GM18526 (cell line): ENCODE data around the gene FSTL4.

Experiments
- POLR2A ChIP-seq: IDR thresholded peaks from 3 replicates; pipeline ENCODE4 v1.6.1; 2011; ENCODE audit not compliant: insufficient read length; ENCODE audit errors: extremely low read depth

The FSTL4 gene

DNA sequence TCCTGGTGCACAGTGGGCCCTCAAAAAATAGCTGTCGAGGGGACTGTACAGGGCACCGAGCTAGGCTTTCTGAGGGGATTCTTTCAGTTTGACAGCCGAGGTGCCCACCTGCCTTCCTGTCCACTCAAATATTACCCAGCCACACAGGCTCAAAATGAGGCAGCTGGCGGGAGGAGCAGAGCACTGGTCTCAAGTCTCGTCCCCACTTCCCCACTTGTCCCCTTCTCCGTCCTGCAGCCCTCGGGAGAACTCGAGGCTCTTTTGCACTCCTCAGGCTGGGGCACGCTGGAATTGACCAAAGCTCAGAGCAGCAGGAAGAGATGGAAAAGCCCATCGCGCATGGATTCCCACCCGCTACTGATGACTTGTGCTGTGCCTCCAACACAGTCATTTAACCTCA, 375.4 kb downstream of the FSTL4 start:
- TF ChIP-seq POLR2A, result no peak

DNA sequence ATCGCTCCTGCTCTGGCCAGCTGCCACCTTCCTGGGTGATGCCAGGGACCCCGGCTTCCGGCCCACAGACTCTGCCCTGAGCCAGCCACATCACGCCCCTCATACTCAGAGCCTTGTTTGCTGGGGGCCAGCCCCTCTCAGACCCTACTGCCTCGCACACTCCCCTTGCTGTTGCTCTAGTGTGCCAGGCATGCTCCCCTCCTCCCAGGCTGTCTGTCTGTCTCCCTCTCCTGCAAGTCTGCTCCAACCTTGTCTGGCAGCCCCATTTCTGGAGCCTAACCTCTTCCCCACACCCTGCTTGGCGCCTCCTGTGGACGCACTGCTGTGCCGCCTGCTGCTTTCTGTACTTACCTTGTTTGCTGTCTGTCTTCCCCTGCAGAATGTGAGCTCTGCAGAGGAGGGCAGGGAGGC, 375.8 kb downstream of the FSTL4 start:
- TF ChIP-seq POLR2A, result no peak

DNA sequence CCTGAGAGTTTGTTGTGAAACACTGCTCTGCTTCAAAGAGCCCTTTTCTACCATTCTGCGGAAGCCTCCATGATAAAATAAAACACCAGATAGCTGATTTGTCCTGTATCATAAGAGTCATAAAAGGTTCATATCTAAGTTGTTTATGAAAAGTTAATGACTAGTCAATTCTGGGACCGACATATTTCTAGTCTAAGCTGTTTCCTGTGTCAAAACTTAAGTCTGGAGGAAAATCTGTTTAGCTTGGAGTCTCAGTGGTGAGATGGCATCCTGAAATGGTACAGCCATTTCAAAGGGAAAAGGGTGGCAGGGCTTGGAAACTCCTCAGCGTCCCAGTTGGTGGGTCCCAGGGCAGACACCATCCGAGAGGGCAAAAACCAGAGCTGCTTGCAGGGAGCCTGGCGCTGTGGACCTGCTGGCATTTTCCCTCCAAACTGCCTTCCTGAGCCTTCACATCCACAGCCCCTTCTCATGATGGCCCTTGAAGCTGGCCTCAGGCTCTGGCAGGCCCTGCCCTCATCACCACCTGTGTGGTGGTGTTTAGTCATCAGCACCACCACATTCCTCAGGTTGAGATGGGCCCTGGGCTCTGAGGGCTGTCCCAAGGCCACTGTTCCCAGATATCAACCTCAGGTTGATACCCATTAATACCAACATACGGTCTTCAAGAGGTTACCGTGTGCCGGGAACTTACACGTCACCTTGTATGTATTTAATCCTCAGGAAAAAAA, 376.5 kb downstream of the FSTL4 start:
- TF ChIP-seq POLR2A, result no peak

DNA sequence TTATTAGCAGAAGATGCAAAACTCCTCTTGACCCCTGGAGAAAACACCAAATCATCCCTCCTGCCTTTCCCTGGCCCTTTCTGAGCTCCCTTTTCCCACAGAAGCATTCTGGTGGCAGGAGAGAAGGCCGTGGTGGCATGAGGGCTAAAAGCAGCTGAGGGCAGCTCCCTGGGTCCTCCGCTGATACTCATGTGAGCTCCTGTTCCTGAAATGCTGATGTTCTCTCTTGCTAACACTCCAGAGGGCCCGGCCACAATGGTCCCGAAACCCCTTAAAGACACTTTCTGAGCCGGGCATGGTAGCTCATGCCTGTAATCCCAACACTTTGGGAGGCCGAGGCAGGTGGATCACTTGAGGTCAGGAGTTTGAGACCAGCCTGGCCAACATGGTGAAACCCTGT, 377.4 kb downstream of the FSTL4 start:
- TF ChIP-seq POLR2A, result no peak

DNA sequence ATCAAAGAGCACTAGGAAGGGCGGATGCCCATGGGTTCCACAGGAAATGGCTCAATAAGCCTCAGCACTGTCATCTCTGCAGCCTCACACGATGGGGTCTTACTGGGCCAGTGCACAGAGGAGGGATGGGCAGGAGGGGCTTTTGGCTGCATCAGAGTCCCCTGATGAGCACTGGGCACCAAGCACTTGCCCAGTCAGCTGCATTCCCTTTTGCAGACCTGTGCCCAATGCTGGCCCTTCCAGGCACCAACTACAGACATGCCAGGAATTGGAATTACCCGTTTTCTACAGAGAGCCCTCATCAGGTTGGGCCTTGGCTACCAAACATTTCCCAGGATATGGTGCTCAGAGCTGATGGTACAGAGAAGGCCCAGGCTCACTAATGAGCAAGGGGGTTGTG, 378.1 kb downstream of the FSTL4 start:
- no peak for TF ChIP-seq POLR2A

DNA sequence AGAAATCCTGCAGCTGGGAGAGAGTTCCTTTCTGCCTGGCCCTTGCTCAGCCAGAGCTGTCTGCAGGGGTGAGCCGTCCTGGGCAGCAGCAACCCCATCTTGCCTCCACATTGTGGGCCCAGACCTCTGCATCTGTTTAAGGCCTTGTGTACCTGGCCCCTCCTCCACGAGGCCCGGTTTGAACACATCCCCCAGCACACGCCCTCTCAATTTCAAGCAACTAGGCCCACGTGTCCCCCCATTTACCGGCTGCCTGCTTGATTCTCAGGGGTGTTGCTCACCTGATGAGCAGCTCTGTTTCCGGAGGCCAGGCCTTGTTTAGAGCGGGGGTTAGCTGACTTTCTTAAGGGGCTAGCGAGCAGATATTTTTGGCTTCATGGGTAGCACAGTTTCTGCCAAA, 378.7 kb downstream of the FSTL4 start:
- no peak for TF ChIP-seq POLR2A

DNA sequence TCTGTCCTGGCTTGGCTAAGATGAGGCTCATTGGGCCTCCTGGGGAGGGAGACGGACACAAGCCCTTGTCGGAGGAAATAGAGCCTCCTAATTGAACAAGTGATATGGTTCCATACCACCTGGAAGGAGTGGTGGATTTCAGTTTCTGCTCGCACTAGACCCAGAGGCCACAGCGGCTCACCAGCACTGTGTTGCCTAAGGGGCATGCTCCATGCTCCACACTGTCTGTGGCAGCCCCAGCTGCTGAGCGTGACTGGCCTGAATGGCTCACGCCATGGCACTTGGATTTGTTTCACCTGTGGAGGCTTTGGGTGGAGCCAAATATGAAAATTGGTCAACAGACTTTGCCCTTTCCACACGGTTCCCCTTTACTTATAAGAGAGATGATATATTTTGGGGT, 379.4 kb downstream of the FSTL4 start:
- no peak for TF ChIP-seq POLR2A

DNA sequence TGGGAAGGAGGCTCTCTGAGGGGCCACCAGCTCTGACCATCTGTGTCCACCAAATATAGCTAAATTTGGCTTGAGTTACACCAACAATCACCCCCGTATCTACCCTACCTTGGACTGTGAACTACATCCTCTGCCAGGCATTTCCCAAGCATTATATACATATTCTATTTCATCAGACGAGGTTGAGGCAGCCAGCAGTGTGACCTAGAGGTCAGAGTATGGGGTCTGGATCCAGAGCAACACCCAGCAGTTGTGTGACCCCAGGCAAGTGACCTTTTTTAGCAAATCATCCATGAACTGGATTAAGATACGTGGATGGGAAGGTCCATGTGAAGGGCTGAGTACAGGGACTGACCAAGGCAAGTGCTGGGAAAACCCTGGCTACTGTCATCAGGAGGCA, 379.9 kb downstream of the FSTL4 start:
- no peak for TF ChIP-seq POLR2A

DNA sequence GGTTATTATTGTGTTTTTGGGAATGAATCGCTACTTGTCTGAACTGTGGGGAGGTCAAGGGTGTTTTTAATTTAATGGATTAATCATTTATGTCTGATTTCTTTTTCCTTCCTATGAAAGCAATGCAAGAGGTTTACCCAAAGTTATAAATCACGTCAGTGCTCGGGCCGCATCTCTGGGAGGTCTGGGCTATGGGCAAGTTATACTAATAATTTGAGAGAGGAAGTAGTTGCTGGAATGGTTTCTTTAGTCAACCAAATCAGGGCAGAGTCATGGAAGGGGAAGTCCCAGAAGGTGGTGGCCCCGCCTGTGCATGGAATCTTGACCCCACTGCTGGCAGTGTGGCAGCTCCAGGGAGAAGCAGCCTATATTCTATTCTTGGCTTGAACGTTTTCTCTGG, 380.3 kb downstream of the FSTL4 start:
- TF ChIP-seq POLR2A, result no peak

DNA sequence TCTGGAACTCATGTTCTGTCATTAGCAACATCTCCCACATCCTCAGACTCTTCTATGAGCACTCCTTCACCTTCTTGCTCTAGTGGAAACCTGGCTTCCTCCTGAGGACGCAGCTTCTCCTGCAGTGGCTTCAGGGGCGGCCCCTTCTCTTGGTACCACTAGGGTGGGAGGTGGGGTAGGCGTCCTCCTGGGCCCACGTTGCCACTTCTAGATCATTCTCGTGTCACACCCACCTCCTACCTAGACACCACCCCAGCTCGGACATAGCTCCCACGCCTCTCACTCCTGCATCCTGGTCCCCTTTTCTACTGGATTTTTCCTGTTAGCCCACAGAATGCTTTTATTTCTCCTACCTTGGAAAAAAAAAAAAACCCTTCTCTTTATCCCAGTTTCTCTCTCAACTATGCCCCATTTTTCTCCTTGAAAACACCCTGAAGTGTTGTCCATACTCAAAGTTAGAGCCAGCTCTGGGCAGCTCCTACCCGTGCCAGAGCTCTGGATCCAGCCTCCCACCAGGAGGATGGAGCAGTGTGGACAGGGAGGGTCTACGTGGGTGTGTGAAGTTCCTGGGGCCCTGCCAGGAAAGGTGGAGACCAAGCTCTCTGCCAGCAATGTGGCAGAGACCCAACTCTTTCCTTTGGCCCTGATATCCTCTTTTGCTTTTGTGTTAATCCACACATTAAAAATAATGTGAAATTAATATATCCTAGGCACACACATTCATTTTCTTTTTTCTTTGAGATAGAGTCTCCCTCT, 381.3 kb downstream of the FSTL4 start:
- TF ChIP-seq POLR2A, result no peak

DNA sequence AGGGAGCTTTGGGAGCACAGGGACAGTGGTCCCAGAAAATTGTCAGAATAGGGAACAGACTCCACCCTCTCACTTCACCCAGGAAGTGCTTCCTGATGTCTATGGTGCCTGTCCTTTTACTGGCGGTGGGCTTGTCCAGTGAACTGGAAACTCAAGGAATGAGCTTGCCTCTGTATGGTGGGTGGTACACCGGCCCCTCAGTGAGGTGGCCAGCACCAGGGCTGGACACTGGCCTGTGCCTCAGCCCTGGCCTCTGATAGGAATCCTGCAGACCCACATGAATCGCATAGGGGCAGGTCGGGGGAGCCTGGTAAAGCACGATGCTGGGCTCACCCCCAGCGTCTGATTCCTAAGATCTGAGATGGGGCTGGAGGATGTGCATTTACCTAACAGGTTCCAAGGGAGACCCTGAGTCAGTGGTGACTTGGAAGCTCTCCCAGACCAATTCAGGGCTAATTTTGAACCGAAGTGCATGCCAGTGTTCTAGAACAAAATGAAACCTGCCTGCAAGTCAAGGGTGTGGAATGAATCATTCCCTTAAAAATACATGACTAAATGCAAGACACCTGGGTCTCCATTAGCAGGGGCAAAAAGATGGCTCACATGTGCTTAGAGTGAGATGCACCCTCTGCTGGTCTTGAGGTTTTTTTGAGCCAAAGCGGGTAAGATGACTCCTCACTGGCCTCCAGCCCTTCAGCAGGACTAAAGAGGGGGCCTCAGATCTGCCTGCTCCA, 382.2 kb downstream of the FSTL4 start:
- TF ChIP-seq POLR2A, result no peak

DNA sequence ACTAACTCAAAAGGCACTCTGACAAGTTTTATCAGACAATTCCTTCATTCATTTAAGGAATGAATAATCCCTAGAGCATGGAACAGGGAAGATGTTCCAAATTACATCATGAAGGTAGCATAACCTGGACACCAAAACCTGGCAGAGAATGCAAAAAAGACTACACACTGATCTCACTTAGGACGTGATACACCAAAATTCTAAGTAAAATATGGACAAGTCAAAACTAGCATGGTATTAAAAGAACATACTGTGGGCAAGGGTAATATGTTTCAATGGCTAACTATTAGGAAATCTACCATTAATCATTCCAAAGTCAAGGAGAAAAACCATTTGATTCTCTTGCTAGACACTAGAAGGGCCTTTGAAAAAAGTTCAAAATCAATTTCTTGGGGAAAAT, 384.0 kb downstream of the FSTL4 start:
- TF ChIP-seq POLR2A, result no peak

DNA sequence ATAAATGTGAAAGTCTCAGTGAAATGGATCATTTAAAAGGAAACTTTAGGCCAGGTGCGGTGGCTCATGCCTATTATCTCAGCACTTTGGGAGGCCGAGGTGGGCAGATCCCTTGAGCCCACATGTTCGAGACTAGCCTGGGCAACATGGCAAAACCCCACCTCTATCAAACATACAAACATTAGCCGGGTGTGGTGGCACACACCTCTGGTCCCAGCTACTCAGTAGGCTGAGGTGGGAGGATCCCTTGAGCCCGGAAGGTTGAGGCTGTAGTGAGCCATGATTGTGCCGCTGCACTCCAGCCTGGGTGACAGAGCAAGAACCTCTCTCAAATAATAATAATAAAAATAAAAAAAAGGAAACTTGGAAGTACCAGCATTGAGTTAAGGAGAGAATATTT, 384.4 kb downstream of the FSTL4 start:
- TF ChIP-seq POLR2A, result no peak

DNA sequence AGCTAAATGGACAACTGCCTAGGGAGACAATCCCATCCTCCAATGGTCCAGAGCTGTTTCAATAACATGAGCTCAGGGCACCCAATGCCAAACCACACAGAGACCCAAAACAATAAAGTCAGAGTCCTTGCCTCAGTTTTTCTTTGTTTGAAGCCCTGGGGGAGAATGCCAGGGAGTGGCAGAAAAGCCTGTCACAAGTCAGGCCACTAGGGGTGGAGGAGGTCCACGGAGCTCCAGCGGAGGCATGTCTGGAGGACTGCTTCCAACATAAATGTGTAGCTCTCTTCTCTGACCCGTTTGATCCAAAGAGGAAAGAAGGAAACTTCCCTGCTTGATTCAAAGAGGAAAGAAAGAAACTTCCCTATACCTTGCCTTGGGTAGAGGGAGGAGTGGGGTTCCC, 385.3 kb downstream of the FSTL4 start:
- TF ChIP-seq POLR2A, result no peak

DNA sequence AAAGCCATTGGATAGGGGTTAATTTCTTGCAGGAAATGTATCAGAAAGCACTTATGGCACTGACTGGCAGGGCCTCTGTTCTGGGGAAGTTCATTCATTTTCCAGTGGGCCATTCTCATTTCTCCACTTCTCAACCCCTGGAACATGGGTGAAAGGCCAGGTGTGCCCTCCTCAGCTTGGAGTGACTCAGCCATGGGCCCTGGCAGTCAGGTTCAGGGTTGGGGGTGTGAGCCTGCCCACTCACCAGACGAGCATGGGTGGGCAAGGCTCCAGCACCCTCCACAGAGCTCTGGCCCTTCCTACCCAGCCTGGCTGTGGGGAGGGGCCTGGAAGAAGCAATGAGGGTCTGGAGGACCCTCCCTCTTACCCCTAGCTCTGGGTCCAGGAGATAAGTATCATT, 386.2 kb downstream of the FSTL4 start:
- no peak for TF ChIP-seq POLR2A

DNA sequence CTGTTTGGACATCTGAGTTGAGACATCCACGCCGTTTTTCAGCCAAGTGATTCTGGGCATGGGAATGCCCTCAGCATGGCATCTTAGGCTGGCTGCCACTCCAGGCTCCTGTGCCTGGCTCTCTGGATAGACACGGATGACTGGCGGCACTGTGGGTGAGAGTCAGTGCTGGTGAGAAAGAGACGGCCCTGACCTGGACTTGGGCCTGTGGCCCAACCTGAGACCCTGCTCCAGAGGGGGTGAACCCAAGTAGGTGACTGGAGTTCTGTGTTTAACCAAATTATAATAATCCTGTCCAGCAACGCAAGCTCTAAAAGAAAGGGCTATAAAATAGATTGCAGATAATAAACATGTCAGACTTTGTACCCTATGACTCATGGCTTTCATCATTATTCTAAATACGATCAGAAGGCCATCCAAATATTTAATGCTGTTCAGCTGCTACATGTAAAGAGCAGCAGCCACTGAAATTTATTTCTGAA, 386.6 kb downstream of the FSTL4 start:
- no peak for TF ChIP-seq POLR2A
